HUES6 (cell line): Measurements from ENCODE around the gene RPN1.
"Not testable (repeated sequence)": the region's sequence is repeated elsewhere in the genome, so short reads cannot be mapped to it uniquely, and the experiment has no call there.

Experiments
- H3K27ac ChIP-seq: 2 replicates; pipeline ENCODE4 v1.7.0; 2013; ENCODE audit warnings: low read depth, mild to moderate bottlenecking, low read length, inconsistent platforms
- H3K27me3 ChIP-seq: 2 replicates; pipeline ENCODE4 v1.6.1; 2013; ENCODE audit warnings: low read length; ENCODE audit not compliant: control insufficient read depth, insufficient read depth
- H3K36me3 ChIP-seq: 2 replicates; pipeline ENCODE4 v1.6.1; 2013; ENCODE audit warnings: low read length; ENCODE audit not compliant: control insufficient read depth, insufficient read depth
- H3K4me1 ChIP-seq: 2 replicates; pipeline ENCODE4 v1.6.1; 2013; ENCODE audit warnings: low read length; ENCODE audit not compliant: control insufficient read depth, insufficient read depth
- H3K4me3 ChIP-seq: 2 replicates; pipeline ENCODE4 v1.5.1; 2013; ENCODE audit warnings: low read depth, low read length
- H3K9ac ChIP-seq: one replicate; pipeline ENCODE4 v1.6.1; 2013; ENCODE audit warnings: mild to moderate bottlenecking, low read length
- H3K9me3 ChIP-seq: 2 replicates; pipeline ENCODE4 v1.6.1; 2013; ENCODE audit warnings: low read depth, low read length; ENCODE audit not compliant: control insufficient read depth, insufficient read depth

Gene RPN1

DNA sequence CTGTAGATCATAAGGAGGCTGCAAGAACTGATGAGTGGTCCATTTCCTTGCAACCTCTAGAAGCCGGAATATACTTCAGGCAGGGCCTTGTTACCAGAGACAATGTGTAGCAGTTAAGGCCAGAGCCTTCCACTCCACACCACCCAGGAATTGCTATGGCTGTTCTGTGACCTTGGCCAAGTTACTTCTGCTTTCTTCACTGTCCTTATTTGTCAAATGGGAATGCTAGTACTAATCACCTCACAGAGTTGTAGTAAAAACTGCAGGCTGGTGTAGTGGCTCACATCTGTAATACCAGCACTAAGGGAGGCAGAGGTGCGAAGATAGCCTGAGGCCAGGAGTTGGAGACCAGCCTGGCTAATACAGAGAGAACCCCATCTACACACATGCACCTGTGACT lies 28.7 kb upstream of the RPN1 start:
- Histone ChIP-seq H3K27ac (no peak overlapping the region), H3K4me1 (peaks cover 12% of the 10 kb centered on the region), H3K4me3 (no peak overlapping the region), H3K9ac (no peak overlapping the region), H3K27me3 (peaks cover 11% of the 10 kb centered on the region; the same call in 1 of the 2 replicates), H3K36me3 (no peaks in the 10 kb centered on the region), H3K9me3 (no peaks in the 10 kb centered on the region)

DNA sequence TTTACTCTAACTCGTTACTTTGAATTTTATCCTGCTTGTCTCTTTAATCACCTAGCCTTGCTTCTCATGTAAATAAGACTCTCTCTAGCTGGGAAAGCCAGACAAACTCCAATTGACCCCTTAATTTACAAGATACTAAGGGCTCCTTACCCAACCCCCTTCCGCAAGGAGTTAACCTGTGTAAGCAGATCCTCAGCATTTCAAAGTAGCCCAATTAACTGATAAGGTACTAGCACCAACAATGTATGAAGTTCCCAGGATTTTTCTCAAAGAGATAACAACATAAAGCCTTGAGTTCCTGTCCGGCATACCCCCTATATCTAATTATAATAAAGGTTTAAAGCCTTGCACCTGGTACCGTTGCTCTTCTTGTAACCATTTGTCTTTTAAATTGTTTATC lies 25.2 kb upstream of the RPN1 start:
- H3K36me3 ChIP-seq, H3K9me3 ChIP-seq, H3K27ac ChIP-seq, H3K4me1 ChIP-seq, H3K9ac ChIP-seq: not testable (repeated sequence)
- H3K4me3 ChIP-seq: peak overlapping the region; percentile 22
- H3K27me3 ChIP-seq: peaks cover 11% of the 10 kb centered on the region; the same call in 1 of the 2 replicates

DNA sequence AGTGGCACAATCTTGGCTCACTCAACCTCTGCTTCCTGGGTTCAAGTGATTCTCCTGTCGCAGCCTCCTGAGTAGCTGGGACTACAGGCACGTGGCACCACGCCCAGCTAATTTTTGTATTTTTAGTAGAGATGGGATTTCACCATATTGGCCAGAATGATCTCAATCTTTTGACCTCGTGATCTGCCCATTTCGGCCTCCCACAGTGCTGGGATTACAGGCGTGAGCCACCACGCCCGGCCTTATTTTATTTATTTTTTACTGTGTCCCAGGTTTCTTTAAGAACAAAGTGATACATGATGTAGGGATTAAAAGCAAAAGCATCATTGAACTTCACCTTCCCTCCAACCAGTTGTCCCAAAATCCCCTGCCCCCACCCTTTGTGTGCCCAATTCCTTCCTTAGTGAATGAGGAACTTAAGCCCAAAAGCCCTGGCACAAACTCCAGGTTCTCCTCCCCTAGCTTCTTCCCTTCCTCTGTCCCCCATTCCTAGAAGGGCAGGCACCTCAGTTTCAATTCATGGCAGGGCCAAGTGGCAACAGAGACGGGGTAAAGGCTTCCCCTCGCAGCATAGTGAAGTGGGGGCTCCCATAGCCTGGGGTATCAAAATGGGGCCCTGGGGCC lies 23.7 kb upstream of the RPN1 start:
- Histone ChIP-seq H3K9ac (no peak overlapping the region), H3K27ac (no peak overlapping the region), H3K36me3 (no peaks in the 10 kb centered on the region), H3K4me3 (no peak overlapping the region), H3K27me3 (peaks cover 11% of the 10 kb centered on the region; the same call in 1 of the 2 replicates), H3K4me1 (peaks cover 5% of the 10 kb centered on the region), H3K9me3 (no peaks in the 10 kb centered on the region)

DNA sequence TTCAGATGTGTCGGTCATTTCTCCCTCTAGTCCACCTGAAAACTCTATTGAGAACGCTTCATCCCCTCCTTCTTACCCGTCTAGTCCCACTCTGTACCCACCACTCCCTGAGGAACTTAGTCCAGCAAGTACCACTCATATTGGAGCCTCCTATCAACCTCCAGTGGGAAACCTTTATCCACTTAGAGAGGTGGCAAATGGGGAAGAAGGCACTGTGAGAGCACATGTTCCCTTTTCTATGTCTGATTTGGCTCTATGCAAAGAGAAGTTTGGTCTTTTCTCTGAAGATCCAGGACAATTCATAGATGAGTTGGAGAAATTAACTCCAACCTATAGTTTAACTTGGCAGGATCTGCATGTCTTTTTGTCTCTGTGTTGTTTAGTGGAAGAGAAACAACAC lies 17.0 kb upstream of the RPN1 start:
- H3K27me3 ChIP-seq: no peaks in the 10 kb centered on the region

DNA sequence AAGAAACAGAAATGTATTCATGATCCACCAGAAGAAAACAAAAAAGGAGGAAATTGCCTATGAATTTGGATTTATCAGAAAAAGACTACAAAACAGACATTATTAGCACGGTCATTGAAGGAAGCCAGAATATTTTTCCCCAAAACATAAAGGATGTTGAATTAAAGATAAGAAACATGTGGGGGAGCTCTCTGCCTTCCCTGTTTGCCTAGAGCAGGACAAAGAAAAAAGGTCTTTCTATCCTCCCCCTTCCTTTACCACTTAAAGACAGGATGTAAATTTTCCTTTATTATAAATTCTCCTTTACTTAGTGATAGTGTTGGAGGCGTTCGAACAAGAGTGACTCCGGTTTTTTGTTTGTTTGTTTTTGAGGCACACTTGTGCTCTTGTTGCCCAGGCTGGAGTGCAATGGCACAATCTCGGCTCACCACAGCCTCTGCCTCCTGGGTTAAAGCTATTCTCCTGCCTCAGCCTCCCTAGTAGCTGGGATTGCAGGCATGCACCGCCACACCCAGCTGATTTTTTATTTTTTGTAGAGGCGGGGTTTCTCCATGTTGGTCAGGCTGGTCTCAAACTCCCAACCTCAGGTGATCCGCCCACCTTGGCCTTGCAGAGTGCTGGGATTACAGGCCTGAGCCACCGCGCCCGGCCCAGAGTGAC lies 14.9 kb upstream of the RPN1 start:
- Histone ChIP-seq H3K36me3 (no peaks in the 10 kb centered on the region), H3K27ac (no peak overlapping the region), H3K4me1 (0 out of 2 replicates have a peak, but pooled peaks cover 5% of the 10 kb centered on the region), H3K27me3 (no peaks in the 10 kb centered on the region), H3K4me3 (no peak overlapping the region), H3K9me3 (peaks cover 23% of the 10 kb centered on the region), H3K9ac (no peak overlapping the region)

More for the DNA sequence above, 17.0 kb upstream of the RPN1 start:
- Histone ChIP-seq H3K9me3 (peaks cover 8% of the 10 kb centered on the region; the same call in 1 of the 2 replicates), H3K36me3 (no peaks in the 10 kb centered on the region), H3K4me1 (0 out of 2 replicates have a peak, but pooled peaks cover 5% of the 10 kb centered on the region), H3K4me3 (no peak overlapping the region), H3K27ac (no peak overlapping the region), H3K9ac (no peak overlapping the region)

DNA sequence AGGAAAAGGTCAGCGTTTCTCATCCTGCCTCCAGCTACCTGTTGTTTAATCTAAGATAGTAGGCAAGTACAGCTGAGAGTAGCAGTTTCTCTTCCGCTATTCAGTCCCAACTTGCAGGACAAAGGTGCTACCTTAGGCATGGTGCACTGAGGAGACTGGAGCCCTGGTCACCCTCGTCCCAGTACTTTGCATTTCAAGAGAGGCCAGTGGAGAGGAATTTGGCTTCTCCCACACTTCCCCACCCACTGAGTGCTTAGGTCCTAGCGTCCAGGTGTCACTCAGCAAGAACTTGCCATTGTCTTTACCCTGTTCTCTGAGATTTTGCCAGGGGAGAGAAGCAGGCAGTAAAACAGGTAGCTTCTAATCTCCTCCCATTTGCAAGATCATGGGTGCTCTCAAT lies 12.5 kb upstream of the RPN1 start:
- Histone ChIP-seq H3K27ac (no peak overlapping the region), H3K4me3 (no peak overlapping the region), H3K9me3 (peaks cover 23% of the 10 kb centered on the region), H3K9ac (no peak overlapping the region), H3K4me1 (0 out of 2 replicates have a peak, but pooled peaks cover 5% of the 10 kb centered on the region), H3K27me3 (no peaks in the 10 kb centered on the region), H3K36me3 (no peaks in the 10 kb centered on the region)

DNA sequence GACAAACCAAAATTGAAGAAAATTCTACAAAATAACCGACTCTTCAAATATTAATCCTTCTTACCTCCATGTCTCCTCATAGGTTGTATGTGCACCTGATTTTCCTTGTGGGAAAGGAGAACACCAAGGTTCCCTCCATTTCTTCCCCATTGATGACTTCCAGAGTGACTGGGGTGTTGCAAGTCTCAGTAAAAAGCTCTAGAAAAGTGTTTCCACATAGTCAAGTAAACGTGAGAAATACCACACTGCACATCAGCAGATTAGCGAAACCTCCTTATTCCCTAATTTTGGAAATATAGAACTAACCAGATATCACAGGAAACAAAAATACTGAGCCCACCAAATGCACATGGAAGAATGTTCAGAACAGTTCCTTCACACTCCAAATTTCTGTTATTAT lies 4.9 kb upstream of the RPN1 start:
- no peaks in the 10 kb centered on the region for H3K4me1 ChIP-seq
- H3K4me3 ChIP-seq: no peak overlapping the region
- no peaks in the 10 kb centered on the region for H3K27me3 ChIP-seq

DNA sequence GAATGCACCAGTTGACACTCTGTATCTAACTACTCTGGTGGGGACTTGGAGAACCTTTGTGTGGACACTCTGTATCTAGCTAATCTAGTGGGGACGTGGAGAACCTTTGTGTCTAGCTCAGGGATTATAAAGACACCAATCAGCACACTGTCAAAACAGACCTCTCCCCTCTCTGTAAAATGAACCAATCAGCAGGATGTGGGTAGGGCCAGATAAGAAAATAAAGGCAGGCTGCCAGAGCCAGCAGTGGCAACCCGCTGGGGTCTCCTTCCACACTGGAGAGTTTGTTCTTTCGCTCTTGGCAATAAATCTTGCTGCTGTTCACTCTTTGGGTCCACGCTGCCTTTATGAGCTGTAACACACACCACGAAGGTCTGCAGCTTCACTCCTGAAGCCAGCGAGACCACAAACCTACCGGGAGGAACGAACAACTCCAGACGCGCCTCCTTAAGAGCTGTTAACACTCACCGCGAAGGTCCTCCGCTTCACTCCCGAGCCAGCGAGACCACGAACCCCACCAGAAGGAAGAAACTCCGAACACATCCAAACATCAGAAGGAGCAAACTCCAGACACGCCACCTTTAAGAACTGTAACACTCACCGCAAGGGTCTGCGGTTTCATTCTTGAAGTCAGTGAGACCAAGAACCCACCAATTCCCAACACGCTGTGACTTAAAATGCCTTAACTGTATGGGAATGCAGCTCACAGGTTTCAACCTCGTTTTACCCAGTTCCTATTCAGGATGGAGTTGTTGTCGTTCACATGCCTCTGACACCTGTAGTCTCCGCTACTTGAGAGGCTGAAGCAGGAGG lies 3.6 kb upstream of the RPN1 start:
- not testable (repeated sequence) for H3K27ac ChIP-seq, H3K36me3 ChIP-seq, H3K4me1 ChIP-seq, H3K9ac ChIP-seq, H3K4me3 ChIP-seq, H3K27me3 ChIP-seq, H3K9me3 ChIP-seq

More for the DNA sequence above, 4.9 kb upstream of the RPN1 start:
- Histone ChIP-seq H3K27ac (no peak overlapping the region), H3K36me3 (no peaks in the 10 kb centered on the region; the same call in 1 of the 2 replicates), H3K9me3 (no peaks in the 10 kb centered on the region), H3K9ac (no peak overlapping the region)

DNA sequence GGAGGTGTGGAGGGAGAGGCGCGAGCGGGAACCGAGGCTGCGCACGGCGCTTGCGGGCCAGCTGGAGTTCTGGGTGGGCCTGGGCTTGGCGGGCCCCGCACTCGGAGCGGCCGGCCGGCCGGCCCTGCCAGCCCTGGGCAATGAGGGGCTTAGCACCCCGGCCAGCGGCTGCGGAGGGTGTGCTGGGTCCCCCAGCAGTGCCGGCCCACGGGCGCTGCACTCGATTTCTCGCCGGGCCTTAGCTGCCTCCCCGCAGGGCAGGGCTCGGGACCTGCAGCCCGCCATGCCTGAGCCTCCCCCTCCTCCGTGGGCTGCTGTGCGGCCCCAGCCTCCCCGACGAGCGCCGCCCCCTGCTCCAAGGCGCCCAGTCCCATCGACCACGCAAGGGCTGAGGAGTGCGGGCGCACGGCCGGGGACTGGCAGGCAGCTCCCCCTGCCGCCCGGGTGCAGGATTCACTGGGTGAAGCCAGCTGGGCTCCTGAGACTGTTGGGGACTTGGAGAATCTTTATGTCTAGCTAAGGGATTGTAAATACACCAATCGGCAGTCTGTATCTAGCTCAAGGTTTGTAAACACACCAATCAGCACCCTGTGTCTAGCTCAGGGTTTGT lies 2.9 kb upstream of the RPN1 start:
- H3K9ac ChIP-seq, H3K27me3 ChIP-seq, H3K4me1 ChIP-seq, H3K27ac ChIP-seq, H3K9me3 ChIP-seq, H3K4me3 ChIP-seq, H3K36me3 ChIP-seq: not testable (repeated sequence)

DNA sequence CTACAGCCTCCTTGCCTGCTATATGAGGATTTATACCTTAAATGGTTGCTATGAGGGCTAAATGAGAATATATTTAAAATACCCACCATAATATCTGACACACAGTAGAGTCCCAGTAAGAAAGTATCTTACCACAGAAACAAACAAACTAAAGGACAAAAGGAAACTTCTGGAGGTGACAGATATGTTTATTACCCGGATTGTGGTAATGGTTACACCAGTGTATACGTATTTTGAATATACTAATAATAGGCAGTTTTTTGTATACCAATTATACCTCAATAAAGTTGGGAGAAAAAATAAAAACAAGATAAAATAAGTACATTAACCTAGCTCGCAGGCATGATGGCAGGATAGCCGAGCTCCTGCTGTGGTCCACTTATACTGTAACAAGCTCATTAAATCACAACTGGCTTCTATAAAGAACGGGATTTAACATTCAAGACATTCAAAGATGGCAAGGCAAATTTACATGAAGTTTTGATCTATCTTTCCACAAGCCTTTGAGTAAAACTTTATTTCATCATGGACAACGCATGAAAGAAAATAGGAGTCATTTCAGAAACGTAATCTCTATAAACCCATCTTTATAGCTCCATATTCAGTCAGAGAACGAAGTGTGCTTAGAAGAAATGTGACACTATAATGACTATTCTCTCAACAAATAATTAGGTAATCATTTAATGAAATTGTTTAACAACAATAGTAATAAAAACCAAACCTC lies 1.5 kb downstream of the RPN1 start:
- Histone ChIP-seq H3K27me3 (no peaks in the 10 kb centered on the region), H3K9ac (peak overlapping the region; percentile 95), H3K9me3 (no peaks in the 10 kb centered on the region), H3K4me1 (no peaks in the 10 kb centered on the region), H3K4me3 (peak overlapping the region; percentile 98), H3K36me3 (peaks cover 15% of the 10 kb centered on the region), H3K27ac (no peak overlapping the region)
